ENCODE measurements around the gene RBFOX2.

GRCh38 chr22:35799150-35799549, 229.5 kb downstream of the RBFOX2 start:
- no peak for TF ChIP-seq JUND (IDR thresholded peaks at IDR 0.05; ENCODE audit: low read length)
- no peak for TF ChIP-seq HDAC6 (IDR thresholded peaks at IDR 0.05; ENCODE audit: low read depth, low read length)
- no peak for TF ChIP-seq POLR2A (IDR thresholded peaks at IDR 0.05; ENCODE audit: control extremely low read depth in 1 of 2, low read depth in 2 of 2, low read length in 2 of 2)
- TF ChIP-seq TBP (IDR thresholded peaks at IDR 0.05; ENCODE audit: low read depth, low read length): no peak
- TF ChIP-seq, protein P1, sequence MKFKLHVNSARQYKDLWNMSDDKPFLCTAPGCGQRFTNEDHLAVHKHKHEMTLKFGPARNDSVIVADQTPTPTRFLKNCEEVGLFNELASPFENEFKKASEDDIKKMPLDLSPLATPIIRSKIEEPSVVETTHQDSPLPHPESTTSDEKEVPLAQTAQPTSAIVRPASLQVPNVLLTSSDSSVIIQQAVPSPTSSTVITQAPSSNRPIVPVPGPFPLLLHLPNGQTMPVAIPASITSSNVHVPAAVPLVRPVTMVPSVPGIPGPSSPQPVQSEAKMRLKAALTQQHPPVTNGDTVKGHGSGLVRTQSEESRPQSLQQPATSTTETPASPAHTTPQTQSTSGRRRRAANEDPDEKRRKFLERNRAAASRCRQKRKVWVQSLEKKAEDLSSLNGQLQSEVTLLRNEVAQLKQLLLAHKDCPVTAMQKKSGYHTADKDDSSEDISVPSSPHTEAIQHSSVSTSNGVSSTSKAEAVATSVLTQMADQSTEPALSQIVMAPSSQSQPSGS (IDR thresholded peaks at IDR 0.05; ENCODE audit: low read length): no peak
- no peak for TF ChIP-seq FOSL1 (IDR thresholded peaks at IDR 0.05; ENCODE audit: insufficient read depth, low read depth, low read length)
- TF ChIP-seq, protein P2, sequence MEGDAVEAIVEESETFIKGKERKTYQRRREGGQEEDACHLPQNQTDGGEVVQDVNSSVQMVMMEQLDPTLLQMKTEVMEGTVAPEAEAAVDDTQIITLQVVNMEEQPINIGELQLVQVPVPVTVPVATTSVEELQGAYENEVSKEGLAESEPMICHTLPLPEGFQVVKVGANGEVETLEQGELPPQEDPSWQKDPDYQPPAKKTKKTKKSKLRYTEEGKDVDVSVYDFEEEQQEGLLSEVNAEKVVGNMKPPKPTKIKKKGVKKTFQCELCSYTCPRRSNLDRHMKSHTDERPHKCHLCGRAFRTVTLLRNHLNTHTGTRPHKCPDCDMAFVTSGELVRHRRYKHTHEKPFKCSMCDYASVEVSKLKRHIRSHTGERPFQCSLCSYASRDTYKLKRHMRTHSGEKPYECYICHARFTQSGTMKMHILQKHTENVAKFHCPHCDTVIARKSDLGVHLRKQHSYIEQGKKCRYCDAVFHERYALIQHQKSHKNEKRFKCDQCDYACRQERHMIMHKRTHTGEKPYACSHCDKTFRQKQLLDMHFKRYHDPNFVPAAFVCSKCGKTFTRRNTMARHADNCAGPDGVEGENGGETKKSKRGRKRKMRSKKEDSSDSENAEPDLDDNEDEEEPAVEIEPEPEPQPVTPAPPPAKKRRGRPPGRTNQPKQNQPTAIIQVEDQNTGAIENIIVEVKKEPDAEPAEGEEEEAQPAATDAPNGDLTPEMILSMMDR (IDR thresholded peaks at IDR 0.05; ENCODE audit: control extremely low read depth in 1 of 3, insufficient read depth in 1 of 3, low read depth in 1 of 3, low read length in 3 of 3): no peak
- no peak for TF ChIP-seq ZNF274 (IDR thresholded peaks at IDR 0.05; ENCODE audit: borderline replicate concordance, extremely low read depth, low read length)
- no peak for TF ChIP-seq POLR2AphosphoS5 (IDR thresholded peaks at IDR 0.05; ENCODE audit: low read depth, low read length)

All from H1 (cell line).